Osteoblast (primary cell): ENCODE data around the gene GYPC. TPM values are rescaled to one million over a fixed set of nuclear protein-coding genes. Genes with fewer than 3 reads are reported as not detected.
"Not testable (repeated sequence)": the region's sequence is repeated elsewhere in the genome, so short reads cannot be mapped to it uniquely, and the experiment has no call there.

Experiments
- DNase-seq: peaks from one replicate; pipeline ENCODE4 v3.0.0; 2011; ENCODE audit warnings: low spot score, mixed read lengths; ENCODE audit not compliant: insufficient read length; ENCODE audit errors: missing footprints
- H2AFZ ChIP-seq: 2 replicates; pipeline ENCODE4 v1.6.0; 2011; ENCODE audit warnings: mild to moderate bottlenecking, low read length
- H3K27ac ChIP-seq: 2 replicates; pipeline ENCODE4 v1.5.1; 2011; ENCODE audit warnings: mild to moderate bottlenecking, low read depth, low read length, moderate library complexity
- H3K27me3 ChIP-seq: 2 replicates; pipeline ENCODE4 v1.6.0; 2012; ENCODE audit warnings: mild to moderate bottlenecking, control low read depth, inconsistent platforms, low read length, moderate library complexity; ENCODE audit not compliant: insufficient read depth
- H3K36me3 ChIP-seq: 2 replicates; pipeline ENCODE4 v1.5.1; 2011; ENCODE audit warnings: mild to moderate bottlenecking, low read length, control low read depth, moderate library complexity; ENCODE audit not compliant: insufficient read depth
- H3K4me1 ChIP-seq: 2 replicates; pipeline ENCODE4 v1.5.1; 2011; ENCODE audit warnings: mild to moderate bottlenecking, low read length, control low read depth, moderate library complexity; ENCODE audit not compliant: insufficient read depth
- H3K4me2 ChIP-seq: 2 replicates; pipeline ENCODE4 v1.6.0; 2011; ENCODE audit warnings: mild to moderate bottlenecking, low read length; ENCODE audit not compliant: insufficient read depth
- H3K4me3 ChIP-seq: fragments of 200-600 bp; sonication (generic); 3 replicates; pipeline ENCODE4 v1.5.1; 2012; ENCODE audit warnings: mild to moderate bottlenecking, low read length, inconsistent platforms; ENCODE audit not compliant: insufficient read depth
- H3K79me2 ChIP-seq: 2 replicates; pipeline ENCODE4 v1.6.0; 2012; ENCODE audit warnings: mild to moderate bottlenecking, low read length, control low read depth, inconsistent platforms; ENCODE audit not compliant: insufficient read depth
- H3K9me3 ChIP-seq: 2 replicates; pipeline ENCODE4 v1.5.1; 2011; ENCODE audit warnings: low read depth, low read length, control low read depth
- H4K20me1 ChIP-seq: 2 replicates; pipeline ENCODE4 v1.6.0; 2012; ENCODE audit warnings: mild to moderate bottlenecking, low read length, control low read depth; ENCODE audit not compliant: insufficient read depth
- total RNA-seq: library from RNA; depleted of rRNA; stranded (reverse); fragments of >200 nt; gene quantifications from 2 replicates; pipeline ENCODE4 v1.2.3, GENCODE V29; 2012
- TF ChIP-seq, protein P1 (sequence below): IDR thresholded peaks from 2 replicates; pipeline ENCODE4 v1.5.1; 2011; ENCODE audit warnings: mild to moderate bottlenecking, low read depth, low read length, moderate library complexity; ENCODE audit errors: extremely low read depth

Gene GYPC
- total RNA-seq, 1 donor, result 101 TPM

- TF ChIP-seq, protein P1, sequence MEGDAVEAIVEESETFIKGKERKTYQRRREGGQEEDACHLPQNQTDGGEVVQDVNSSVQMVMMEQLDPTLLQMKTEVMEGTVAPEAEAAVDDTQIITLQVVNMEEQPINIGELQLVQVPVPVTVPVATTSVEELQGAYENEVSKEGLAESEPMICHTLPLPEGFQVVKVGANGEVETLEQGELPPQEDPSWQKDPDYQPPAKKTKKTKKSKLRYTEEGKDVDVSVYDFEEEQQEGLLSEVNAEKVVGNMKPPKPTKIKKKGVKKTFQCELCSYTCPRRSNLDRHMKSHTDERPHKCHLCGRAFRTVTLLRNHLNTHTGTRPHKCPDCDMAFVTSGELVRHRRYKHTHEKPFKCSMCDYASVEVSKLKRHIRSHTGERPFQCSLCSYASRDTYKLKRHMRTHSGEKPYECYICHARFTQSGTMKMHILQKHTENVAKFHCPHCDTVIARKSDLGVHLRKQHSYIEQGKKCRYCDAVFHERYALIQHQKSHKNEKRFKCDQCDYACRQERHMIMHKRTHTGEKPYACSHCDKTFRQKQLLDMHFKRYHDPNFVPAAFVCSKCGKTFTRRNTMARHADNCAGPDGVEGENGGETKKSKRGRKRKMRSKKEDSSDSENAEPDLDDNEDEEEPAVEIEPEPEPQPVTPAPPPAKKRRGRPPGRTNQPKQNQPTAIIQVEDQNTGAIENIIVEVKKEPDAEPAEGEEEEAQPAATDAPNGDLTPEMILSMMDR, result no peak
- H3K79me2 ChIP-seq, result no peaks in the 10 kb centered on the region
- H2AFZ ChIP-seq, result no peak overlapping the region
- no peak overlapping the region for H3K27ac ChIP-seq
- no peaks in the 10 kb centered on the region for H3K9me3 ChIP-seq
- no peaks in the 10 kb centered on the region for H3K4me1 ChIP-seq
- no peak overlapping the region for H3K4me3 ChIP-seq
- H4K20me1 ChIP-seq, result no peaks in the 10 kb centered on the region
- no peak for DNase-seq
- H3K36me3 ChIP-seq, result no peaks in the 10 kb centered on the region
- H3K4me2 ChIP-seq, result no peak overlapping the region
- H3K27me3 ChIP-seq, result no peaks in the 10 kb centered on the region
Measured at GRCh38 chr2:126687503-126687902, 31.5 kb downstream of the GYPC start.

DNA sequence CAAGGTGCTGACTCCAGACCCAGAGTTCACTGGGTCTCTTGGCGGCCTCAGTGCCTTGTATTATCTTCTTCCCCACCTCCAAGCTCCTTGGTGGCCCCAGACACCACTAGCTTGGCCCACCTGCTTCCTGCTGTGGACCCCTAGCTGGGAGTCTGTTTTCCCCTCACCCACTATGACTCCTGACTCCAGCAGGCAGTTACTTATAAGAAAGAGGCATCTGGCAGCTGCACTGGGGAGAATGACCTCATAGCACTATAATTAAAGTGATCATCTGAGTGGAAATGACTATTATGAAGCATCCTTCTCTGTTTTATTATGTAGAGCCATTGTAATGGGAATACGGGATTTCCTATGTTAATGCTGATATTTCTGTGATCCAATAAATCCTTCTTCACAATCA, 32.6 kb downstream of the GYPC start:
- not testable (repeated sequence) for DNase-seq, H3K27ac ChIP-seq

GRCh38 chr2:126692241-126692640, 36.3 kb downstream of the GYPC start:
- not testable (repeated sequence) for H3K27ac ChIP-seq, H3K36me3 ChIP-seq, H3K4me1 ChIP-seq, H3K9me3 ChIP-seq, H3K27me3 ChIP-seq, H2AFZ ChIP-seq, H4K20me1 ChIP-seq, H3K4me3 ChIP-seq, H3K79me2 ChIP-seq, DNase-seq, H3K4me2 ChIP-seq

More for the DNA sequence above, 32.6 kb downstream of the GYPC start:
- H3K4me3 ChIP-seq, H3K9me3 ChIP-seq, H3K4me1 ChIP-seq, H3K27me3 ChIP-seq, H4K20me1 ChIP-seq, H3K79me2 ChIP-seq, H3K36me3 ChIP-seq, H2AFZ ChIP-seq, H3K4me2 ChIP-seq: not testable (repeated sequence)

- not testable (repeated sequence) for H3K4me1 ChIP-seq, H3K36me3 ChIP-seq, DNase-seq, H3K27ac ChIP-seq, H3K27me3 ChIP-seq, H3K4me3 ChIP-seq, H2AFZ ChIP-seq, H3K9me3 ChIP-seq, H3K79me2 ChIP-seq, H4K20me1 ChIP-seq, H3K4me2 ChIP-seq
Measured at GRCh38 chr2:126692934-126693592, 37.1 kb downstream of the GYPC start.

- no peaks in the 10 kb centered on the region for H3K9me3 ChIP-seq
Measured at GRCh38 chr2:126696644-126697520, 40.9 kb downstream of the GYPC start.

More at GRCh38 chr2:126696644-126697520, 40.9 kb downstream of the GYPC start:
- Histone ChIP-seq H3K4me1 (no peaks in the 10 kb centered on the region), H3K27me3 (no peaks in the 10 kb centered on the region), H2AFZ (no peak overlapping the region), H3K4me3 (no peak overlapping the region), H4K20me1 (no peaks in the 10 kb centered on the region), H3K36me3 (no peaks in the 10 kb centered on the region), H3K79me2 (no peaks in the 10 kb centered on the region), H3K4me2 (no peak overlapping the region), H3K27ac (no peak overlapping the region)
- DNase-seq, result no peak
- TF ChIP-seq, protein P1, result no peak
